ENCODE results near the gene CDC14B.

DNA sequence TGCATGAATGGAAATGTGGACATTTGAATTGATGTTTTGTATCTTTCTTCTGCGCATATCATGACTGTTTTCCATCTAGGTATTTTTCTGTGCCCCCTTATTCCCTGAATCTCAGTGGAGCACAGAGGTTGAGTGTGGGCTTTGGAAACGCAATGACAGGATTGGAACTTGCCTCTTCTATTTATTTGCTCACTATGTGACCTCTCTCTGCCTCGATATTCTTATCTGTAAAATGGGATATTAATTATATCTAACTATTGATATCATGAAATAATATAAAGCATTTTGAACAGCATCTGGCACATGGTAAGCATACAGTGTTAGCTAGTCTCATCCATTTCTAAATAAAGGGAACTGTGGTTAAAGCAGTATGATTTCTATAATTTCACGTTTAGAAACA lies 143.6 kb downstream of the CDC14B start:
- TF ChIP-seq, protein P1, sequence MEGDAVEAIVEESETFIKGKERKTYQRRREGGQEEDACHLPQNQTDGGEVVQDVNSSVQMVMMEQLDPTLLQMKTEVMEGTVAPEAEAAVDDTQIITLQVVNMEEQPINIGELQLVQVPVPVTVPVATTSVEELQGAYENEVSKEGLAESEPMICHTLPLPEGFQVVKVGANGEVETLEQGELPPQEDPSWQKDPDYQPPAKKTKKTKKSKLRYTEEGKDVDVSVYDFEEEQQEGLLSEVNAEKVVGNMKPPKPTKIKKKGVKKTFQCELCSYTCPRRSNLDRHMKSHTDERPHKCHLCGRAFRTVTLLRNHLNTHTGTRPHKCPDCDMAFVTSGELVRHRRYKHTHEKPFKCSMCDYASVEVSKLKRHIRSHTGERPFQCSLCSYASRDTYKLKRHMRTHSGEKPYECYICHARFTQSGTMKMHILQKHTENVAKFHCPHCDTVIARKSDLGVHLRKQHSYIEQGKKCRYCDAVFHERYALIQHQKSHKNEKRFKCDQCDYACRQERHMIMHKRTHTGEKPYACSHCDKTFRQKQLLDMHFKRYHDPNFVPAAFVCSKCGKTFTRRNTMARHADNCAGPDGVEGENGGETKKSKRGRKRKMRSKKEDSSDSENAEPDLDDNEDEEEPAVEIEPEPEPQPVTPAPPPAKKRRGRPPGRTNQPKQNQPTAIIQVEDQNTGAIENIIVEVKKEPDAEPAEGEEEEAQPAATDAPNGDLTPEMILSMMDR (conservative IDR thresholded peaks at IDR 0.05 in 1 of 2, IDR thresholded peaks at IDR 0.05 in 1 of 2; ENCODE audit: extremely low read depth in 1 of 2, insufficient read depth in 1 of 2, low read depth in 1 of 2, low read length in 2 of 2) = no peak
- TF ChIP-seq EZH2 (IDR thresholded peaks at IDR 0.05; ENCODE audit: borderline replicate concordance, low read length) = no peak
